H4 (cell line): ENCODE measurements around the gene BCAR3. TPM values are rescaled to one million over a fixed set of nuclear protein-coding genes. Genes with fewer than 3 reads are reported as not detected.

Experiments
- DNase-seq: peaks from one replicate; pipeline ENCODE4 v3.0.0-alpha.2; 2015; ENCODE audit warnings: low spot score
- total RNA-seq: library from RNA; depleted of rRNA; stranded (reverse); fragments of >200 nt; shearing (Covaris generic); gene quantifications from 2 replicates; pipeline ENCODE4 v1.2.3, GENCODE V29; 2014; rRNA removed

Gene BCAR3
- total RNA-seq, 1 experiment from 2014 or later = 23.7 TPM

DNA sequence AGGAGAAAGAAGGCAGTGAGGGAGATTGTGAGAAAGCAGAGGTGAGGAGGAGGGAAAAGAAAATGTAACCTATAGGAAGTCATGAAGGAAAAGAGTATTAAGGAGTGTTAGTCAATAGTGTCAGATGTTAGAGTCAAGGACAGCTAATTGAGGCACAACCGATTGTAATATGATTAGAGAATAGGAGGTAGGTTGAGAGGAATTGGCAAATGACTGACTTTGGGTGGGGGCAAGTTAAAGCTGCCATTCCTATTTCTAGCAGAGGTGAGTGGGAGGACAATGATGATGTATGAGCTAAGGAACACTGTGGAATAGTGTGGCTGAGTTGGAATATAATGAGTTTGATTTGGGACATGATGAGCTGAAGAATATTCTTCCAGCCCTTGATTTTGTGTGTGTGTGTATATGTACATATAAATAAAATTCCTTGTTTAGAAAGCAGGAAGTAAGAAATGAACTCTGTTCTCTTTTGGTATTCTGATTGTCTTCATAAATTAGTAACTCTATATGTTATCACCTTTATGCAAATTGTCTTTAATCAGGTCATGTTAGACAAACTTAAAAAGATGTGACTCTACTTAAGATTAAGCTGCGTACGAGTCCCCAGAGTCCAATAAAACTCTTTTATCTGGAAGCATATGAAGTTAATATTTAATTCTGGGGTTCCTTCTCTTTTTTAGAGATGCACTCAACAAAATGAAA lies 135.3 kb downstream of the BCAR3 start:
- DNase-seq = no peak

DNA sequence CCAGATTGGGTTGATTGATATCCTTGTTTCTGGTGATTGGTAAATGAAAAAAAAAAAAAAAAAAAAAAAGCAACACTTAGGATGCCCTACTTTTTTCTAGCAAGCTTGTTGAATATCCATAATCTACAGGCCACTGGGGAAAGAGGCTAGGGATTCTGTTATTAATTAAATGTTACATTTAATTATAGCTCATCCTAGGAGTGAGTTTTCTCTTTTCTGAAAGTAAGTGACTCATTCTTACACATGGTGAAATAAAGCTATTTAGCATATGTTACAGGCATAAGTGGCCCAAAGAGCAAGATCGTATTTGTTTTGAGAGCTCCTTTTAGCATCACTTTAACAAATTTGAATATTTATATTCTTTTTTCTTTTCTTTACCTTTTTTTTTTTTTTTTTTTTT lies 139.2 kb downstream of the BCAR3 start:
- DNase-seq = no peak

DNA sequence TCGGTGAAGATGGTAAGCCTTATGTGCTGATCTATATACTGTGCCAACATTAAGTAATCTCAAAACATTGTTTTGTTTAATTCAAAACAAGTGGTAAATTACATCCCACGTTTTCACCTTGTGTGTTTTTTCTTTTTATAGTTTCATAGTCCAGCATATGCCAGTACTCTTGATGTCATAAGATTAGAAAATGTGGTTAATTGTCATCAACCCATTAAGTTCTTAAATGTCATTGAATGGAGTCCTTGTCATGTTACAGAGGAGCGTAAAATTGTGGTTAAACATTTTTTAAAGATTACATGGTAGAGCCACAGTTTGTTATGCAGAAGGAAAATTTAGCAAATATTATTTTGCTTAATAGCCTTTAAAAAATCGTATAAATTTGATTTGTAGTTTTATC lies 140.6 kb downstream of the BCAR3 start:
- DNase-seq = no peak

GRCh38 chr1:93537924-93538323 lies 143.7 kb downstream of the BCAR3 start:
- no peak for DNase-seq

- no peak for DNase-seq
These were observed 144.2 kb downstream of the BCAR3 start for GRCh38 chr1:93537396-93537795.

GRCh38 chr1:93533677-93534076 lies 148.0 kb downstream of the BCAR3 start:
- no peak for DNase-seq

DNA sequence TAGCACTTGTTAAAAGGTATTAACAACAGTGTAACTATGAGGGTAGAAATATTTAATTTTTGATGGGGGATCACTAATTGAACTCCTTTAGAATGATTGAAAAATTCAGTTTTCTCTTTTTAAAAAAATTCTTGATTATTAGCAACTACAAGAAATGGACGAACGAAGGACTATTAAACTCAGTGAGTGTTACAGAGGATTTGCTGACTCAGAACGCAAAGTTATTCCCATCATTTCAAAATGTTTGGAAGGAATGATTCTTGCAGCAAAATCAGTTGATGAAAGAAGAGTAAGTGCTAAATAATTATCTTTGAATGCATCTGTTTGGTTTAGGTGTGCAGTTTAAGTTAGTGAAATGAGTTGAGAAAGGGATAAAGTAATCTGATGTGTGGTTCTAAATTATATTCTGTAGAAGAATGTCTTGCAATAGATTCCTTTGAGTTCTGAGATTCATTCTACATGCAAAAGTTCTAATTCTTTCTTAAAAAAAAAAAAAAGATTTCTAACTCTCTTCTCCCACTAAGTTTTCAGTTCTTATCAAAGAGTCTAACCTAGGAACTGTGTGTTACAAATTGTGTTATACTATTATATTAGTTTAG lies 148.8 kb downstream of the BCAR3 start:
- DNase-seq = no peak

- no peak for DNase-seq
These were observed 150.4 kb downstream of the BCAR3 start for GRCh38 chr1:93531193-93531592.

- DNase-seq = no peak
These were observed 153.2 kb downstream of the BCAR3 start for GRCh38 chr1:93528412-93528811.

DNA sequence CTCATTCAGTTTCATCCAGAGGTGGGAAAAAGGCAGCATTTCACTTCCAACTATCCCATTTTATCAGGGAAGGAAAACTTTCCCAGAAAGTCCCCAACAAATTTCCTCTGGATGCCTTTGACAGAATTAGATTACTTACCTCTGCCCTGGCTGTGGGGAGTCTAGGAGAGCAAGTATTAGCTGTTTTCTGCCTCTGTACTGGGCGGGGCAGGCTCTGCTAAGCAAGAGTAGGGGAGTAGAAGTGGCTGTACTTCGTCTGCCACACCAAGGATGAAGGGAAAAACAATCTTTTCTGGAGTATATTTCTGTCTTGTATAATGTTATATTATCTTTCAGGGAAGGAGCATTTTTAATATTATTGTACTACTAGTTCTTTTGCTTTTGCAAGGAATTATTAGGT lies 155.2 kb downstream of the BCAR3 start:
- no peak for DNase-seq

DNA sequence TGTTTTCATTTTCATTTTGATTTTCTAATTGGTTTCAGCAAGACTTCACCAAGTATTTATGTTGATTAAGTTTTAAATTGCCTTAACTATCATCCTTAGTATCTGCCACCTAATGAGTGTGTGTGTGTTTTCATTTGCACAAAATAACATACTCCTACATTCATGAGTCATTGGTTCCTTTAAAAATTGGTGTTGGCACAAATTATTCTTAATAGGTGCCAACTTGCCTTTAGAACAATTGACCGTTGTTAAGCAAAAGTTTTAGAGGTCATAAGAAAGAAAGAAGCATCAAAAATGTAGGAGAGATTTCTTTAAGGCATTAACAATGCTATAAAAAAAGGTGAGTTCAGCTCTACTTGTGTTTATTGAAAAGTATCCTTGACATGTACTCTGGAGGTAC lies 156.2 kb downstream of the BCAR3 start:
- DNase-seq = no peak

DNA sequence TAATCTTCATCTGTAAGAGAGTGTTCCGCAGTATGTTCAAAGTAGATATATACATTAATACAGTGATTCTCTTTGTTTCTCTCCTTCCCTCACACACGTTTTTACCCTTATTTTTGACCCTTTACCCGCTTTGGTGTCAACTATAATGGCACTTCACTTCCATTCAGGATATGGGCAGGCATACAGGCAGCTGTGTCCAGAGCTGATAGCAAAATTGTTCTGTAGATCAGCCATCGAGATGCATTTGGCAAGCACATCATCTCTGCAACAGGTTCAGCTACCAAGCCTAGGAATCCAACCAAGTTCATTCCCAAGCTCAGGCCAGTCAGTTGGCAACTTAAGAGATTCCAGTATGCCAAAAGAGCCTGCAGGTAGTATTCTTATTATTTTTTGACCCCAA lies 158.9 kb downstream of the BCAR3 start:
- DNase-seq = no peak

DNA sequence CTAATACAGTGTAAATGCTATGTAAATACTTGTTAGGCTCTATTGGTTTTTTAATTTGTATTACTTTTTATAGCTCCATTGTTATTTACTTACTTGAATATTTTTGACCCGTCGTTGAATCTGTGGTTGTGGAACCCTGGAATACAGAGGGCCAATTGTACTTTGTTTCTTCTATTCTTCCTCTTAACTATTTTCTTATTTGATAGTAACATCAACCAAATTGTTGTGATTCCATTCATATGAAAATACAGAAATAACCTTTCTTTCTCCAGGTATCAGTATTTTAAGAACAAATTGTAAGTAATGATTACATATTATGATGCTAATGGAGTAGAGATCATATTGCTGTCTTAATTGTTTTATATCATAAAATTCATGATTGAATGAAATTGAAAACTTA lies 160.0 kb downstream of the BCAR3 start:
- no peak for DNase-seq

DNA sequence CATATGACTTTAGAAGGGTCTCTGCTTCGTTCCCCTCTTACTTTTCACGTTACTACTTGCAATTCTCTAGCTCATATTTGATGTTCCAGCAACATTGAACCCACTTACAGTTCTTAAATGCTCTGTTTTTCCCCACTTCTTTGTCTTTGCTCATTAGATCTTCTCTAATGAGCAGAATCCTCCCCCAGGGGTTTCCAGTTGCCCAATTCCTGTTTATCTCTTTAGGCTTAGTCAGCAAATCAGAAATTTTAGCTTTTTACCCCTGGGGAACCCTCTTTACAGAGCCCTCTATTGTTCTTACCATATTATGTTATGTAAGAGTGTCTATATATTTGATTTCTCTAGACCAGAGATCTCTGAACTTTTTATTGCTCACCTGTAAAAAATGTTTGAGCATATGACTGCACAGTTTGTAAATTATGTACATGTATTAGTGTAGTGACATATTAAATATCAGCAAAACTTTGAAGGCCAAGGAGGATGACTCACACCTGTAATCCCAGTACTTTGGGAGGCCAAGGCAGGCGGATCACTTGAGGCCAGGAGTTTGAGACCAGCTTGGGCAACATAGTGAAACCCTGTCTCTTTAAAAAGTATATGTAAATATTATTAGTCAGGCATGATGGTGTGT lies 162.3 kb downstream of the BCAR3 start:
- DNase-seq = no peak

- DNase-seq = no peak
These were observed 163.1 kb downstream of the BCAR3 start for GRCh38 chr1:93518516-93518915.

DNA sequence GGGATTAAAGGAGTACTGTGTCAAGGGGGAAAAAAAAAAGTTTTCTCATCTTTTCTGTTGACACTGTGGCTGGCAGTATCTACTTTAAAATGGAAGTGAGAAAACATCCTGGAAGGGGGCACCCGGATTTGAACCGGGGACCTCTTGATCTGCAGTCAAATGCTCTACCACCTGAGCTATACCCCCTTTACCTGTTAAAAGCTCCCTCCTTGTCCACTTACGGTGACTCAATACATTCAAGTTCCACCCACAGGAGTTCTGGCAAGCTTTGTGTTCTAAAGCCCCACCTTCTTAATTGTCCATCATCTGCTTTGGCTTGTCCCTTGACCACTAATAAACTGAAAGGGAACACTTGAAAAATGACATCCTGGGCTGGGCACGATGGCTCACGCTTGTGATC lies 165.5 kb downstream of the BCAR3 start:
- DNase-seq = no peak

Other genes with a start within 250 kb of the BCAR3 start
- 13.3 and 14.9 TPM in 2 replicates for gene FNBP1L, start 233.7 kb downstream of the BCAR3 start, total RNA-seq
- 35.6 and 35.9 TPM in 2 replicates for gene DNTTIP2, start 197.4 kb upstream of the BCAR3 start, total RNA-seq
- 33.9 and 52.6 TPM in 2 replicates for gene GCLM, start 227.6 kb upstream of the BCAR3 start, total RNA-seq